Measurements from ENCODE around the gene POLR3E.
"Not testable (repeated sequence)": the region's sequence is repeated elsewhere in the genome, so short reads cannot be mapped to it uniquely, and the experiment has no call there.

Gene POLR3E

DNA sequence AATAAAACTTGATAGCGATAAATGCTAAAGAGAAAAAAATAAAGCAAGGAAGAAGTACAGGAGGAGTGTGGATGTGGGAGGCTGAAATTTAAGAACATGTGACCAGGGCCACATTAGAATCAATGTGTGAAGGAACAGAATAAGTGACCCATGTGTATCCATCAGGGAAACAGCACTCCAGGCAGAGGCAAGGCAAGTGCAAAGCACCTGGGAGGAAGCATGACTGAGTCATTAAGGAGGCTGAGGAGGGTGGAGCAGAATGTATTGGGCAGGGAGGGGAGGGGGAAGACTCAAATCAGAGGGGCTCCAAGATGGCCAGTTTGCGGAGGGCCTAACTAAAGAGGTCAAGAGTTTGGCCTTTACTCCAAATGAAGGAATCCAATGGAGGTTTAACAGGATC is 69.2 kb downstream of the POLR3E start:
- ATAC-seq (no peak), DNase-seq (no peak)

DNA sequence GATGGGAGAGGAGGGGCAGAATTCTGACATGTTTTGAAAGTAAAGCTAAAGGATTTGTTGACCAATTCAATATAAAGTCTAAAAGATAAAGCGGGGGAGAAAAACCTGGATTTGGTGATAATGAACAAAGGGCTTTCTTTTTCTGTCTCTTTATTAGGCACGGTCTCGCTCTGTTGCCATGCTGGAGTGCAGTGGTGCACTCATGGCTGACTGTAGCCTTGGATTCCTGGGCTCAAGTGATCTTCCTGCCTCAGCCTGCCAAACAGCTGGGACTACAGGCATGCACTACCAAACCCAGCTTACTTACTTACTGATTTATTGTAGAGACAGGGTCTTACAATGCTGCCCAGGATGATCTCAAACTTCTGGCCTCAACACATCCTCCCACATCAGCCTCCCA is 69.7 kb downstream of the POLR3E start:
- ATAC-seq (no peak), DNase-seq (no peak)

DNA sequence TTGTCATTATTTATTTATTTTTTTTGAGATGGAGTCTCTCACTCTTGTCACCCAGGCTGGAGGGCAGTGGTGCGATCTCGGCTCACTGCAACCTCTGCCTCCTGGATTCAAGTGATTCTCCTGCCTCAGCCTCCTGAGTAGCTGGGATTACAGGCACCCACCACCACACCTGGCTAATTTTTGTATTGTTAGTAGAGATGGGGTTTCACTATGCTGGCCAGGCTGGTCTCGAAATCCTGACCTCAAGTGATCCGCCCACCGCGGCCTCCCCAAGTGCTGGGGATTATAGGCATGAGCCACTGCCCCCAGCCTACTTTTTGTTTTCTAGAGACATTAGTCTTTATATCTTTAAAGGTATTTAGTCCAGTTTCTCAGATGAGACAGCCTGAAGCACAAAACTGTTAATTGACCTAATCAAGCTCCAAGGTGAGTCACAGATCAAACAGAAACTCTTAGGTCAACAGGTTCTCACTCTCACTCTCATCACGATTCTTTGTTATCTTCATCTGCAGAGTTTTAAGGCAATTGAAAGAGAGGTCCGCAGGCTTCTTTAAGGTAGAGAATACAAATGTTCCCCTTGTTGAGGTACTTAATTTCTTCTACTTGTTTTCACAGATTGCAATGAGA is 71.1 kb downstream of the POLR3E start:
- not testable (repeated sequence) for ATAC-seq, DNase-seq

DNA sequence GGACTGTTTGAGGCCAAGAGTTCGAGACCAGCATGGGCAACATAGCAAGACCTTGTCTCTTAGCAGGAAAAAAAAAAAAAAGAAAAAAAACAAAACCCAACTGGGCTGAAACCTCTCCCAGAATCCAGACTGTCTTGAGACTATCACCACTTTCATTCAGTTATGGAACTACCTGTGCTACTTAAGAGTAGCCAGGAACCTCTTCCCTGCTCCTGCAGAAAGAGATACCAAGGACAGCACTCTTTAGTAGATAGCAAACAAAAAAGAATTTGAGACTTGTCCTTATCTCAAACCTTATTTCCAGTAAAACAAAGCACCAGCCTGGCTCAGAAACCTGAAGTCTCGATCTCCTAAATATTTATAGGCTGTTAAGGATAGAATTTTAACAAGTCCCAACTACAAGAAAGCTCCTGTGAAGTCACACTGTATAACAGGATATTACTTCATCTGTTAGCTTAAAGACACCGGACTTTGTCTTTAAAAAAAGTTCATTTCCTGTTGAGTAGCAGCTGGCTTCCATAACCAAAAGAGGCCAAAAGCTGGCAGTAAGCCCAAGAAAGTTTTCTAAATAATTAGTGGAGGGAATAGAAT is 72.1 kb downstream of the POLR3E start:
- DNase-seq (no peak), ATAC-seq (no peak)

DNA sequence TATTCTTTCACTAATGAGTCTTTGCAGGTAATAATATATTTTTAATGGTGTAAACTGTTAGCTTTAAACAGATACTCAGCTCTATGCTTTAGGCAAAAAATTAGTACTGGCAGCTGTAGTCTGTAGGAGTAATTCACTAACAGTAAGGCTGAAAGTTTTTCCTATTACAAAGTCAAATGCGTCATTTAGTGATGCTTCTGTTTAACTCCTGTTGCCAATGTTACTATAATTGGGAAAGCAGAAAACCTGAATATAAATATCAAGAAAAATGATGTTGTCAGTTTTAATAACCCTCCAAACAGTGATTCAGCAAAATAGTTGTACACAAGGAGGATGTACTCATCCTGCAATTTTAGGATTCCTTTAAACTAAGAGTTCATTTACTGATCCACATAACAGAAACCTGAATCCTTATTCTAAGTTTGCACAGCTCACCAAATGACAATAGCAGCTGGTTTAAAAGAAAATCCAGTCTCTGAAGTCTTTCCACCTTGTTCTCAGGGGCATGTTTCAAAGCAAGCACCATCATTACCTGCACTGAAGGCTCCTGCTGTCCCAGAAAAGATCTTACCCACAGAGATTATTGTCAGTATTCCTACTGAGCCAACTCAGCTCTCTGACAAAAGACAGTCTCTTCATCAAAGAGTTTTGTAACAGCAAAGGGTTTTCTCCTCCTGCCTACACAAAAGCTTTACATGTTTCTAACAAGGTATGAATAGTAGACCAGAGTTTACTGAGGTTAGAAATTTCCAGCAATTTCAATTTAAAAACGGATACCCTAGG is 73.0 kb downstream of the POLR3E start:
- DNase-seq: no peak
- ATAC-seq: no peak

DNA sequence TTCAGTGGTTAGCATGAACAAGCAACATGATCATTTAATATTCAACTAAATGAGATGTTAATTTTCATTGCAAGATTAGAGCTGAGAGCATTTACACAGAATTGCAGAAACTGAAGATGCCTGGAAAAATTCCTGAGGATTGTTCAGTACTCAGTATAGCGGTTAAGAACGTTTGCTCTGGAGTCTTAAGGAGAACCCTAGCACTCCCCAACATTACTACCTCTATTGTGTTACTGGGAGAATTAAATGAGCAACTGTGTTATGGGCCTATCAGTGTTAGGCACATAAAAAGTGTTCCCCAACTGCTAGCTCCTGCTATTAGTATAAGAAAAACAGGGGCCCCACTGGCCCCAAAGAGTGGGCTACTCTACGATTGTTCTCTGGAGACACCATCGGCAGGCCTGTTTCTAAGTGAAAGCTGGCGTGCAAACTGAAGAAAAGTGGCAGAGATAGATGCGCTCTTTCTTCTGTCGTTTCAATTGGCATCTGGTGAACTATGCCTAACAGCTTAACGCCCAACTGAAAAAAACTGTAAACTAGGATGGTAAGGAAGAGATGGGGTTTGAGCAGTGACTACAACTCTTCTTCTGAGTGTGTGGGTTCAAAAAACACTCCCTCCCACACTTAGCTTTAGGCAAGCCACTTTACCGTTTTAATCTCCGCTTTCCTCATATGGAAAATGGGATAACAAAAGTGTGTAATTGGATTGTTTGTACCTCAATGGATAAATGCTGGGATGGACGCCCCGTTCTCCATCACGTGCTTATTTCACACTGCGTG is 75.9 kb downstream of the POLR3E start:
- DNase-seq (peak; percentile 24), ATAC-seq (no peak)

DNA sequence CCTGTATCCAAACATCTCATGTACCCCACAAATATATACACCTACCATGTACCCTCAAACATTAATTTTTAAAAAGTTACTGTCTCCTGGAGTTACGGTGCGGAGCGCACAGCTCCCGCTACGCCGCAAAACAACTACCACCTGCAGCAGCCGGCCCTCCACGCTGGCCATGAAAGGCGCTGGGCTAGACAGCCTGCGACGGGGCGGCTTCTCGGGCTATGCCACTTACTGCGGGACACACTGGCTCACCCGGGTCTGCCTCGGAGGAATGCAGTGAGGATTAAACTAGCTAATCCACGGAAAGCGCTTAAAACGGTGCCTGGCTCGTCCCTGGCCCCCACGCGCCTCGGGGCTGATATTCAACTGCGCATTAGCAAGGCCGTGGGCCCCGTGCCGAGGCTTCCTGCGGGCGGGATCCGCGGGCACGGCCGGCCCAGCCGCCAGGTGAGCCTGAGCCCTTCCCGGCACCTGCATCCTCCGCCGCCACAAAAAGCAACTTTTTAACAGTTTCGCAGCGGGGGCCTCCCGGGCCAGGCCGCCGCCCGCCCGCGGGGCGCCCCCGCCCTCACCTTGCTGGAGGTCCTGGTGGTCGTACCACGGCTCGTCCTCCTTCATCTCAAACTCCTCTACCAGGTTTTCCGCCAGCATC is 76.6 kb downstream of the POLR3E start:
- peak; percentile 47 for DNase-seq

DNA sequence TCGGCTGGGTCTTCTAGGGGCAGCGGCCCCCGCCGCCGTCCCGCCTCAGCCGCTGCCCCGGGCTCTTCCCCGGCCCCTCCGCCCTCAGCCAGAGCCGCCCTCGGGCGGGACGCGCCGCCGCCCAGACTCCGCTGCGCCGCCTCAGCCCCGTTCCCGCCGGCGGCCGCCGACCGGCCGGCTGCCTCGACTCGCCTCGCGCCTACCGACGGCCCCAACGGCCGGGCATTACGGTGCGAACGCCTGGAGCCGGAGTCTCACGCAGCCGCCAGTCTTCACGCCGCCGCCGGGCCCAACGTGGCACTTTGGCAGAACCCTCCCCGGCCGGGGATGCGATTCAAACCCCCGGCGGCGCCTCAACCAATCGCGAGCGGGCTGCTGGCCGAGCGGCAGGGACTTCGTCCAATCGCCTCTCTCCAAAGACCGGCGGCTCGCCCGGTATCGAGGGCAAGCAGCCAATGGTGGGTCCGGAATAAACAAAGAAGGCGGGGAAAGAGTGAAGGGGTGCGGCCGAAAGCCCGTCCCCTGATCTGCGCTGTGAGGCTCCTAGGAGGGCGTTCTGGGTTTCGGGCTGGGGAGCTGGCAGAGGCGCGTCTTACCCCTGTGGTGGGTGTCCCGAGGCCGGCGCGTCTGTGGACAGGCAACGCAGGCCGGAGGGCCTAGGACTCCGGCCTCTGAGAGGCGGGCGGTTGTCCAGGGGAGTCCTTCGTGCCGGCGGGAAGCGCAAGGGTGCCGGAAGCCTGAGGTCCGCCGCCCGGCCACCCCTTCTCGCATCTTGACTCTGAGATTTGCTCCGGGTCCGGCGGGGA is 77.3 kb downstream of the POLR3E start, which contains the start of gene CDR2:
Gene CDR2, minus strand, starts transcription at position 309 of the 806 bp plus-strand sequence. CDS start 310 bp downstream, outside the sequence.
- ATAC-seq: peak; percentile 96
- DNase-seq: peak; percentile 97

More for the DNA sequence above, 76.6 kb downstream of the POLR3E start:
- no peak for ATAC-seq

DNA sequence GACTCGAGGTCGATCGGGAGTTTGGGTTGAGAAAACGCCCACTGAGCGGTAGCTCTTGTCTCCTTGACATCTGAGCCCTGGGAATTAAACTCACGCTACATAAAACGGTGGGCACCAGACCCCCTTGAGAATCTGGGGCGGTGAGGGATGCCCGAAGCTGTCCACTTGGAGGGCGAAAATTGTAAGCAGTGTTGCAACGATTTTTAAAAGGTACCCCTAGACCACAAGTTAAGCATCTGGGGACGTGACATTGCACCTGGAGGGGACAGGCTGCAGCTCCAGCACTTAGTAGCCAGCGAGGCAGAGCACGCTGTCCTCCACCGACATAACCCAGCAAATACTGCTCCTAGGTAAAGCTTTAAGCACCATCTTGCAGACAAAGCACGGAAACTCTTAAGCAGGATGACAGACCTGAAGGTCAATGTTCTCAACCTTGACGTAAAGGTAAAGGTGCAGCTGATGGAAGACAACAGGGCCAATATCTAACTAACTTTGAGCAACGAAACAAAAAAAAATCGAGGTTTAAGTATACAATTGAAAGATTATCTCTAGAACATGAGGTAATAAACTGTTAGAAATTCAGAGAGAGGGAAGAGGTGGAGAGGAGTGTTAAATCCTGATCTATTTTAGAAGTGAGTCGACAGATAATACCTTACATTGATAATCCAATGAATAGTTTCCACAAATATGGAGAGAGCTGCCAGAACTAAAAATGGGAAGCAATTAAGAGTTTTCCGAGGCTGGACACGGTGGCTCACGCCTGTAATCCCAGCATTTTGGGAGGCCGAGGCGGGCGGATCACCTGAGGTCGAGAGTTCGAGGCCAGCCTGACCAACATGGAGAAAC is 78.1 kb downstream of the POLR3E start:
- ATAC-seq (no peak), DNase-seq (no peak)

DNA sequence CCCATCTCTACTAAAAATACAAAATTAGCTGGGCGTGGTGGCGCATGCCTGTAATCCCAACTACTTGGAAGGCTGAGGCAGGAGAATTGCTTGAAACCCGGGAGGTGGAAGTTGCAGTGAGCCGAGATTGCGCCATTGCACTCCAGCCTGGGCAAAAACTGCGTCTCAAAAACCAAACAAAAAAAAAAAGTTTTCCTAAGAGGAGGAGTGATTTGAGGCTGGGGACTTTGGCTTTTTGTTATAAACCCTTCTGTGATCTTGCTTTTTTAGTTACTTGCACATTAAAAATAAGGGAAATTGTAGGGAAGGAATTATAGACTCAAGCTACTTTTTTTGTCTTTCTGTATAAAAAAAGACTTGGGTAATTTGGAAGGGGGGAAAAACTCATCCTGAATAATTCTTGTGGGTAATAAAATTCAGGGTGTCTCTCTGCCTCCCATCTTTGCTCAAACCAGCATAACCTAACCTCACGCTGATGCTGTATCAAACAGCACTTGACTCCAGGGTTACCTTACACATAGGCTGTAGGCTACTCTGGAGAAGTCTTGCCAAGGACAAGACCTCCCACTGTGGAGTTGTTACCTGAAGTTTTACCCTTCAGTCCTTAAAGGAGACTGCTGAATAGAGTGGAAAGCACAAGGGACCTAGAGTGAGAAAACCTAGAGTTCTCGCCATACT is 78.9 kb downstream of the POLR3E start:
- no peak for ATAC-seq
- no peak for DNase-seq

DNA sequence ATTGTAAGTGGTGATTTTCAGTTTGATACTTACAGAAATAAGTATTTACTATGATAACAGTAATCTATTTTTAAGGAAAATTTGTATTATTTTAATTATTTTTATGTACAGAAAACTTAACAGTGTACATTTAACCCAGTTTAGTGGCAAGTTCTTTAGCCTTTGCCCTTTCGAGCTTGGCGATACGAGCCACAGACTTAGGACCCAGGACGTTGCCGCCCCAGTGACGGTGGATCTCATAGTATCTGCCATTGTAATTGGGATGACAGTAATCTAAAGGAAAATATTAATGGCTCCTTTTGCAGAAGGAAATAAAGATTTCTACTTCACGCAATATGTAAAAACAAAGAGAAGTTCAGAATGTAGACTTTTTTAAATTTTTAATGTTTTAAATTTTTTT is 82.4 kb downstream of the POLR3E start:
- DNase-seq: no peak
- ATAC-seq: no peak

DNA sequence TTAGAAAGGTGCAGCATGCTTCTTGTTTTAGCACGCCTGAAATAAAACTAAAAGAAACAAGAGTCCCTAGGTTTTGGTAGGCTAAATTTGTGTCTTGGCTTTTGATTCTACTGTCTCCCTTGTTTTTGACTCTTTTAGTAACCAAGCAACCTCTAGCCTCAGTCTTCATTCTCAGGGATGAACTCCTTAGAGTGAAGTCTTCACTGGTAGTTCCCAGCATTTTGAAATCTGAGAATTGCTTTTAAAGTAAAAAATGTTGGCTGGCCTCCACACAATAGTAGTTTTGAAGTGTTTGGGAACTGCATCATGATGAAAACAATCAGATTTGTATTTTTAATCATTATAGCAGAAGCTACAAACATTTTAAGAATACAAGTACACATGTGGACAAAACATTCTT is 83.3 kb downstream of the POLR3E start:
- no peak for ATAC-seq

DNA sequence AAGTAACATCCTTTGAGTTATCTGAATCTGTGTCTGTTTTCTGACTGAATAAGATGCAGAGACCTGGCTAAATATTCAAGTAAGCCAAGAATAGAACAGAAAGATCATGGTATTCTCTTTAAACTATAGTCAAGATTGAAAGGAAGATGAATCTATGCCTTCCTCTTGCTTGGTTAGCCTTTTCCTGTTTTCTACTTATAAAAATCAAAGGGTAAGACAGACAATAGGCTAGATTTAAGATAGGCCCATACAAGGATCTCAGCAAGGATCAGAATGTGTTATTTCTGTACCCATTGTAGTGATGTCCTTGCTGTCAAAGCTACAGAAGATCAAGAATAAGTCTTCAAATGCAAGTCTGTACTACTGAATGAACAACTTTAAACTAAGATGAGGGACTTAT is 84.2 kb downstream of the POLR3E start:
- DNase-seq: no peak
- no peak for ATAC-seq

More for the DNA sequence above, 83.3 kb downstream of the POLR3E start:
- no peak for DNase-seq

DNA sequence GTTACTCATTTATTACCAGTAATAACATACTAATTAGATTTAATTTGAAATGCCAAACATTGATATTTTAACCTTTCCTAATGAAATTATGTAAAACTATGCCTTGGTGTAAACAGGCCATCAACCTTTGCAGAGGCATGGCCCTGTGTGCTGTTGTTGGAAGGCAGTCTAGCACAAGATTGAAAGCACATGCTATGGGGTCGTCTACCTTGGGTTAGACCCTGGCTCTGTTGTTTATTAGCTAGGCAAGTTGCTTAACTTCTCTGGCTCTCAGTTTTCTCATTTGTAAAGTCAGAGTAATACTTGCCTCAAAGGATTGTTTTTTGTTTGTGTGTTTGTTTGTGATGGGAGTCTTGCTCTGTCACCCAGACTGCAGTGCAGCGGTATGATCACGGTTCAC is 86.6 kb downstream of the POLR3E start:
- DNase-seq: no peak
- ATAC-seq: no peak
